SK-N-SH treated with all-trans-retinoic acid at 6 μM for 48 hours (cell line): ENCODE measurements around the gene EXOC8.
"Not testable (repeated sequence)": the region's sequence is repeated elsewhere in the genome, so short reads cannot be mapped to it uniquely, and the experiment has no call there.

Experiments used
- ATAC-seq: fragments of 200-7000 bp; cut with Tn5 transposase; 3 replicates; pipeline ENCODE4 v1.9.1; 2020; ENCODE audit warnings: mild to moderate bottlenecking, moderate library complexity
- ARNTL ChIP-seq: fragments of 450-650 bp; formaldehyde crosslinking; IDR thresholded peaks from 2 replicates; pipeline ENCODE4 v1.5.0; 2020; ENCODE audit warnings: low read depth, mild to moderate bottlenecking, moderate library complexity, borderline replicate concordance
- BACH2 ChIP-seq: fragments of 250-450 bp; sonication (Bioruptor Pico); IDR thresholded peaks from 2 replicates; pipeline ENCODE4 v1.9.0; 2021; ENCODE audit warnings: mild to moderate bottlenecking, borderline replicate concordance
- CREB5 ChIP-seq: fragments of 250-450 bp; sonication (Bioruptor Pico); IDR thresholded peaks from 2 replicates; pipeline ENCODE4 v1.5.1; 2020; ENCODE audit warnings: low read depth, mild to moderate bottlenecking, moderate library complexity
- CSDC2 ChIP-seq: fragments of 250-450 bp; sonication (Bioruptor Pico); IDR thresholded peaks from 2 replicates; pipeline ENCODE4 v1.5.0; 2020; ENCODE audit warnings: mild to moderate bottlenecking, moderate library complexity
- PATZ1 ChIP-seq: fragments of 250-450 bp; sonication (Bioruptor Pico); IDR thresholded peaks from 2 replicates; pipeline ENCODE4 v1.8.0; 2020; ENCODE audit warnings: mild to moderate bottlenecking, moderate library complexity, borderline replicate concordance
- POU6F1 ChIP-seq: fragments of 250-450 bp; sonication (Bioruptor Pico); IDR thresholded peaks from 2 replicates; pipeline ENCODE4 v1.8.0; 2021; ENCODE audit warnings: low read depth, mild to moderate bottlenecking, moderate library complexity, borderline replicate concordance
- PPARA ChIP-seq: fragments of 250-450 bp; sonication (Bioruptor Pico); IDR thresholded peaks from 2 replicates; pipeline ENCODE4 v1.5.0; 2020; ENCODE audit warnings: mild to moderate bottlenecking, borderline replicate concordance
- RARB ChIP-seq: fragments of 250-450 bp; sonication (Bioruptor Pico); IDR thresholded peaks from 2 replicates; pipeline ENCODE4 v1.8.0; 2021; ENCODE audit warnings: mild to moderate bottlenecking, moderate library complexity
- SNAI2 ChIP-seq: fragments of 250-450 bp; sonication (Bioruptor Pico); IDR thresholded peaks from 2 replicates; pipeline ENCODE4 v1.5.0; 2020; ENCODE audit warnings: mild to moderate bottlenecking, moderate library complexity
- TCF4 ChIP-seq: fragments of 250-450 bp; sonication (Bioruptor Pico); IDR thresholded peaks from 2 replicates; pipeline ENCODE4 v1.8.0; 2021; ENCODE audit warnings: mild to moderate bottlenecking, moderate library complexity, borderline replicate concordance
- TOX ChIP-seq: fragments of 250-450 bp; sonication (Bioruptor Pico); IDR thresholded peaks from 2 replicates; pipeline ENCODE4 v1.8.0; 2021; ENCODE audit warnings: mild to moderate bottlenecking, moderate library complexity, borderline replicate concordance
- TSHZ2 ChIP-seq: fragments of 250-450 bp; sonication (Bioruptor Pico); IDR thresholded peaks from 2 replicates; pipeline ENCODE4 v1.5.0; 2020; ENCODE audit warnings: mild to moderate bottlenecking, moderate library complexity
- ZC3H10 ChIP-seq: fragments of 250-450 bp; sonication (Bioruptor Pico); IDR thresholded peaks from 2 replicates; pipeline ENCODE4 v1.5.1; 2021; ENCODE audit warnings: mild to moderate bottlenecking, moderate library complexity
- ZFP3 ChIP-seq: fragments of 250-450 bp; sonication (Bioruptor Pico); IDR thresholded peaks from 2 replicates; pipeline ENCODE4 v1.5.0; 2020; ENCODE audit warnings: mild to moderate bottlenecking, moderate library complexity
- ZFP30 ChIP-seq: fragments of 450-650 bp; formaldehyde crosslinking; IDR thresholded peaks from 2 replicates; pipeline ENCODE4 v1.5.0; 2022; ENCODE audit warnings: mild to moderate bottlenecking, moderate library complexity
- ZNF565 ChIP-seq: fragments of 450-650 bp; formaldehyde crosslinking; conservative IDR thresholded peaks from 2 replicates; pipeline ENCODE4 v1.5.0; 2020; ENCODE audit warnings: low read depth, mild to moderate bottlenecking, moderate library complexity

EXOC8 gene

GRCh38 chr1:231351816-231352215, 14.2 kb upstream of the EXOC8 start (continued):
- TF ChIP-seq PPARA (CRISPR knock-in tag) = no peak
- no peak for TF ChIP-seq CREB5 (CRISPR knock-in tag)
- no peak for TF ChIP-seq POU6F1 (CRISPR knock-in tag)
- TF ChIP-seq RARB (CRISPR knock-in tag) = no peak
- no peak for TF ChIP-seq ZFP30
- TF ChIP-seq BACH2 (CRISPR knock-in tag) = no peak

- not testable (repeated sequence) for ATAC-seq
Observed at GRCh38 chr1:231348856-231349255, 11.2 kb upstream of the EXOC8 start.

GRCh38 chr1:231348442-231348841, 10.8 kb upstream of the EXOC8 start:
- TF ChIP-seq CSDC2 (CRISPR knock-in tag) (no peak), TOX (CRISPR knock-in tag) (no peak)
- ATAC-seq = no peak

- no peak for ATAC-seq
- TF ChIP-seq CSDC2 (CRISPR knock-in tag) = no peak
- no peak for TF ChIP-seq PATZ1 (CRISPR knock-in tag)
Observed at GRCh38 chr1:231347961-231348360, 10.3 kb upstream of the EXOC8 start.

- no peak for ATAC-seq
- no peak for TF ChIP-seq TCF4 (CRISPR knock-in tag)
- TF ChIP-seq TSHZ2 (CRISPR knock-in tag) = no peak
- no peak for TF ChIP-seq BACH2 (CRISPR knock-in tag)
- no peak for TF ChIP-seq CREB5 (CRISPR knock-in tag)
- TF ChIP-seq ARNTL = no peak
- no peak for TF ChIP-seq ZC3H10 (CRISPR knock-in tag)
- no peak for TF ChIP-seq ZNF565 (CRISPR knock-in tag)
- no peak for TF ChIP-seq SNAI2
- no peak for TF ChIP-seq PPARA (CRISPR knock-in tag)
- TF ChIP-seq ZFP3 (CRISPR knock-in tag) = no peak
Observed at GRCh38 chr1:231340328-231341013, 2.8 kb upstream of the EXOC8 start.
